ENCODE data around the gene ZNF221. TPM values are rescaled to one million over a fixed set of nuclear protein-coding genes. Genes with fewer than 3 reads are reported as not detected.

Gene ZNF221
- total and polyA plus RNA-seq, 10 of the 15 experiments (the other 5 are each of a cell fraction or from before 2014, with no cell fraction given), result 0.15 to 1.7 (median 0.45) TPM; not detected in 1

DNA sequence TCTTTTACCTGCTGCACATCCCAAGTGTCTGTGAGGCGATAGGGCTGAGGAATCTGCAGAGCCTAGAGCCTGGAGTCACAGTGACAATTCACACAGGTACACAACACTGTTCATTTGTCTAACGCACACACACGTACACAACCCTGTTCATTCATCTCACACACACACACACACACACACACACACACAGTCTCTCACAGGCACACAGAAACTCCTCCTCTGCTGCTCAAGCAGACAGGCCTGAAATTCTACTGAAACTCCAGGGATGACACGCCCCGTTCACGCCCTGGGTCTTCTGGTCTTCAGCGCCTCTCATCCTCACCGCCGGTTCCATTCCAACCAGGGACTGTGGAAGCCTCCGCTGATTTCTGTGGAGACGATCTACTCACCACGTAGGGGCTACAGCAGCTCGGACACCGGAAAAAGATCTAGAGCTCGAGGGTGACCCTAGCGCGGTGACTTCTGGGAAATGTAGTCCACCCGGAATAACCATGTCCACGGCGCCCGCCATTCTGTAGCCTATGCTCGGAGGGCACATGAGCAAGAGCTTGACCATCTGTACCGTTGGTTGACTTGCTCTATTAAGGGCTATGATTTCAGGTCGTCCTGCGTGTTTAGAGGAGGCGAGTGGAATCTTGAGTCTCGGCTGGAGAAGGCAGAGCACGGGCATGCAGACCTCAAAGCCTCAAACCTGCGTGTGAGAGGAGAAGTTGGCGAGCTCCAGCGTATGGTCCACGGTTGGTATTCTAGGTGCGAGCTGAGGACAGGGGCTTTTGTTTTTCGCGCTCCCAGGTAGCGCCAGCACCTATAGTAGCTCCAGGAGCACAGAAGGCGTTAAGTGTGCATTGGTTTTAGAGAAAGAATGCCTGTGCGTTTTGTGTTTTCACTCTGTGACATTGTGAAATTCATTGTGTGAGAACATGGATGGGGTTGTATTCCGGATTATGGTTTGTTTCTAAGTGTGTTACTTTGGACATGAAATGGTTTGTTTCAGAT lies 49.3 kb upstream of the ZNF221 start (continued):
- TF ChIP-seq MLLT1 (IDR thresholded peaks at IDR 0.05), result peak; percentile 81
- TF ChIP-seq, protein P1, sequence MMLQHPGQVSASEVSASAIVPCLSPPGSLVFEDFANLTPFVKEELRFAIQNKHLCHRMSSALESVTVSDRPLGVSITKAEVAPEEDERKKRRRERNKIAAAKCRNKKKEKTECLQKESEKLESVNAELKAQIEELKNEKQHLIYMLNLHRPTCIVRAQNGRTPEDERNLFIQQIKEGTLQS (IDR thresholded peaks at IDR 0.05; ENCODE audit: borderline replicate concordance, extremely low read depth, low read depth, low read length), result no peak
- peak; percentile 86 for TF ChIP-seq GABPA (IDR thresholded peaks at IDR 0.05; ENCODE audit: low read depth)
- TF ChIP-seq HCFC1 (IDR thresholded peaks at IDR 0.05; ENCODE audit: low read length), result peak; percentile 79
- TF ChIP-seq SIN3A (IDR thresholded peaks at IDR 0.05; ENCODE audit: low read depth, low read length), result peak; percentile 30; the same call in 1 of the 2 replicates
- TF ChIP-seq NBN (IDR thresholded peaks at IDR 0.05), result peak; percentile 64; the same call in 1 of the 2 replicates
- TF ChIP-seq SIX5 (IDR thresholded peaks at IDR 0.05; ENCODE audit: low read depth, low read length, severe bottlenecking), result peak; percentile 70
- TF ChIP-seq MTA2 (IDR thresholded peaks at IDR 0.05; ENCODE audit: low read depth), result peak; percentile 52; the same call in 1 of the 2 replicates
- no peak for TF ChIP-seq EED (IDR thresholded peaks at IDR 0.05; ENCODE audit: low read depth)
- 0 out of 2 replicates have a peak, but pooled peaks have one; percentile 22 for TF ChIP-seq POLR2AphosphoS5 (IDR thresholded peaks at IDR 0.05; ENCODE audit: low read length)

All from GM12878 (cell line).